GM13977 (cell line): ENCODE results near the gene GBP1.
"Not testable (repeated sequence)": the region's sequence is repeated elsewhere in the genome, so short reads cannot be mapped to it uniquely, and the experiment has no call there.

Experiments
- DNase-seq: peaks from one replicate; pipeline ENCODE4 v3.0.0; 2012; ENCODE audit warnings: low spot score
- in situ Hi-C: fragments of 300-500 bp; cut with MboI; formaldehyde crosslinking; loops from one replicate; pipeline ENCODE4 v1.12.0; 2022; ENCODE audit warnings: low sequenced_read_pairs, low pct_unique_long_range_greater_than_20kb, mixed read lengths, inconsistent platforms; ENCODE audit not compliant: unreplicated experiment
- TF ChIP-seq, protein P1 (sequence below): IDR thresholded peaks from 2 replicates; pipeline ENCODE4 v1.5.1; 2012; ENCODE audit warnings: mild to moderate bottlenecking, control low read depth; ENCODE audit not compliant: insufficient read depth; ENCODE audit errors: extremely low read depth, missing control alignments

The GBP1 gene

GRCh38 chr1:89035080-89035479 lies 29.9 kb downstream of the GBP1 start:
- in situ Hi-C loops = no loop called here
- TF ChIP-seq, protein P1, sequence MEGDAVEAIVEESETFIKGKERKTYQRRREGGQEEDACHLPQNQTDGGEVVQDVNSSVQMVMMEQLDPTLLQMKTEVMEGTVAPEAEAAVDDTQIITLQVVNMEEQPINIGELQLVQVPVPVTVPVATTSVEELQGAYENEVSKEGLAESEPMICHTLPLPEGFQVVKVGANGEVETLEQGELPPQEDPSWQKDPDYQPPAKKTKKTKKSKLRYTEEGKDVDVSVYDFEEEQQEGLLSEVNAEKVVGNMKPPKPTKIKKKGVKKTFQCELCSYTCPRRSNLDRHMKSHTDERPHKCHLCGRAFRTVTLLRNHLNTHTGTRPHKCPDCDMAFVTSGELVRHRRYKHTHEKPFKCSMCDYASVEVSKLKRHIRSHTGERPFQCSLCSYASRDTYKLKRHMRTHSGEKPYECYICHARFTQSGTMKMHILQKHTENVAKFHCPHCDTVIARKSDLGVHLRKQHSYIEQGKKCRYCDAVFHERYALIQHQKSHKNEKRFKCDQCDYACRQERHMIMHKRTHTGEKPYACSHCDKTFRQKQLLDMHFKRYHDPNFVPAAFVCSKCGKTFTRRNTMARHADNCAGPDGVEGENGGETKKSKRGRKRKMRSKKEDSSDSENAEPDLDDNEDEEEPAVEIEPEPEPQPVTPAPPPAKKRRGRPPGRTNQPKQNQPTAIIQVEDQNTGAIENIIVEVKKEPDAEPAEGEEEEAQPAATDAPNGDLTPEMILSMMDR = no peak
- DNase-seq = no peak

DNA sequence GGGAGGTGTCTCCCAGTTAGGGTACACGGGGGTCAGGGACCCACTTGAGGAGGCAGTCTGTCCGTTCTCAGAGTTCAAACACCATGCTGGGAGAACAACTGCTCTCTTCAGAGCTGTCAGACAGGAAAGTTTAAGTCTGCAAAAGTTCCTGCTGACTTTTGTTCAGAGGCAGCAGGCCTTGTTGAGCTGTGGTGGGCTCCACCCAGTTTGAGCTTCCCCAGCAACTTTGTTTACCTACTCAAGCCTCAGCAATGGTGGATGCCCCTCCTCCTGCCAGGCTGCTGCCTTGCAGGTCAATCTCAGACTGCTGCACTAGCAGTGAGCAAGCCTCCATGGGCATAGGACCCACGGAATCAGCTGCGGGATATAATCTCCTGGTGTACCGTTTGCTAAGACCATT lies 31.0 kb downstream of the GBP1 start:
- DNase-seq, in situ Hi-C loops: not testable (repeated sequence)

- in situ Hi-C loops, DNase-seq: not testable (repeated sequence)
Observed at GRCh38 chr1:89029051-89029450, 36.0 kb downstream of the GBP1 start.

DNA sequence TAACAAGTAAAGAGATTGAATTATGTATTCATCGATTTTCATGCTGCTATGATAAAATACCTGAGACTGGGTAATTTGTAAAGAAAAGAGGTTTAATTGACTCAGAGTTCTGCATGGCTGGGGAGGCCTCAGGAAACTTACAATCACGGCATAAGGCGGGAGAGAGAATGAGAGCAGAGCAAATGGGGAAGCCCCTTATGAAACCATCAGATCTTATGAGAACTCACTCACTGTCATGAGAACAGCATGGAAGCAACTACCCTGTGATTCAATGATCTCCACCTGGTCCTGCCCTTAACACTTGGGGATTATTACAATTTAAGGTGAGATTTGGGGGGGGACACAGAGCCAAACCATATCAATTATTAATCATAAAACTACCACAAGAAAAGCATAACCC lies 39.1 kb downstream of the GBP1 start:
- DNase-seq = no peak
- TF ChIP-seq, protein P1 = no peak
- in situ Hi-C loops = no loop called here

DNA sequence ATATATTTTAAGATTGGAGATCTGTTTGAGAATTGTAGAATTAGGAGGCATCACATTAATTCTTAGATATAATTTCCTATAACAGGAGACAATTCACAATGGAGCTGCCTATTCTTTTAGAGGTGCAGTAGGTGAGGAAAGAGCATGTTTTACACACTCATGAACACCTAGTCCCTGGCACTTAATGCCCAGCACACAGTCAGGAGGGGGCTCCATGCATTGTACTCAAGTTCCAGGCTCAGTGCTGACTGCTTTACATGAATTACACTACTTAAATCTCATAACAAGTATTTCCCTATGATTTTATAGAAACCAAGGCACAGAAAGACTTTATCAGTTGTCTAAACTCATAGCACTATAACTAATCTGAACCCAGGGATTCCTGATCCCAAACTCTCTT lies 42.0 kb downstream of the GBP1 start:
- in situ Hi-C loops = no loop called here
- TF ChIP-seq, protein P1 = no peak
- DNase-seq = no peak

DNA sequence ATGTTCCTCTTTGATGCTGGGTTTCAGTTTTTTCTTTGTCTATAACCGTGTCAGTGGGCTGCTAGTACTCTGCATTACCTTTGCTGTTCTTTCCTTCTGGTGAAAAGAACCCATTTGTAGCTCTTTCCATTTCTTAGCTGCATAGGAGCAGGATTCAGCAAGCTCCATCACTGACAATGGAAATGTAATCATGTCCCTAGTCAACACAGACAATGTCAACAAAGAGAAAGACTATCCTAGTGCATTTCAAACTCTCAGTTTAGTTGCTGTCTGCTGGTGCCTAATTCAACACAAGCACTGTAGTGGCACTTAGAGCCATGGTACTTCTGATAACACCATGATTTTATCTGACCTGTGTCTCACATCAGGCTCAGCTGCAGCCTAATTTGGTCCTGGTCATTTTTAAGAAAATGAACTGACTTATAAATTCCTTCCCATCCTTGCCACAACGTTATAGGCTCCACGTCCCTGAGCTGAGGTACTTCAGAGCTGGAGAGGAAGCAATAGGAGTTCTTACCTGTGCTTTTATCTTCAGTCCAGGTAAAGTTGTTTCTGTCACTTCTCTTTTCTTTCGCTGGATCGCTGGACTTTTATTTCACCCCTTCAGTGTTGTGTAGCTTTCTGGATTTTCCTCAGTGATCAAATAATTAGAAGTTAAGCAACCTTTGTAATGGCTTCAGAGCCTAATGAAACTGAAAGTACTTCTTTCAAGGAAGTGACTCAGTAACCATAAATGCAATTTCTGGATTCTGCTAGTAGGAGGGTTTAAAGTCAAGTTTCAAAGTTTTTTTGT lies 42.6 kb downstream of the GBP1 start, which contains the start of gene GBP3:
Gene GBP3 (minus strand): TSS at position 700 of the 793 bp plus-strand sequence. CDS start 2,145 bp downstream, outside the sequence.
- in situ Hi-C loops = no loop called here
- DNase-seq = peak; percentile 34
- TF ChIP-seq, protein P1 = no peak

DNA sequence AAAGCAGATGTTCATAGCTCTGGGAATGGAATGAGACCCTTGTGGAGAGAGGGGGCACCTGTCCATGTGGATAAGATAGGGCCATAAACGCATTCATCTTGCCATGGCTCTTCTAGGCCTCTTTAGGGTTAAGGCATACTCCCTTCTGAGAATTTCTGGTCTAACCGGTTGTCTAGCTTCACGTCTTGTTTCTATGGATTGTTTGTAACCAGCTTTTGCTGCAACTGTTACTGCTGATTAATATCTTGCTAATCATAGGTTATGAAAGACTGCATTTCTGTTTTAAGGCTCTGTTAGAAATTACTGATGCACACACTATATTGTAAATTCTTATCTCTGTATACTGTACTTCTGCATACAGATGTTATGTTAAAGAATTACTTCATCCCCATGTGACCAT lies 46.7 kb downstream of the GBP1 start:
- in situ Hi-C loops, DNase-seq: not testable (repeated sequence)

GRCh38 chr1:89008511-89008910 lies 56.5 kb downstream of the GBP1 start:
- TF ChIP-seq, protein P1 = no peak
- DNase-seq = no peak
- in situ Hi-C loops = no loop called here
